K562 (cell line): ENCODE data around the gene ARAF. TPM values are rescaled to one million over a fixed set of nuclear protein-coding genes. Genes with fewer than 3 reads are reported as not detected.

Experiments used
- ARID3A ChIP-seq: IDR thresholded peaks from 2 replicates; pipeline ENCODE4 v1.6.1; 2012; ENCODE audit warnings: low read depth, low read length, improper control_type of control experiment, borderline replicate concordance
- HINFP ChIP-seq: fragments of 450-650 bp; conservative IDR thresholded peaks from 2 replicates; pipeline ENCODE4 v1.6.1; 2016; ENCODE audit warnings: missing genetic modification characterization, low read depth, mild to moderate bottlenecking, control low read depth, missing compliant biosample characterization
- L3MBTL2 ChIP-seq: fragments of 450-650 bp; IDR thresholded peaks from 2 replicates; pipeline ENCODE4 v1.6.1; 2016; ENCODE audit warnings: mild to moderate bottlenecking, moderate library complexity
- MYNN ChIP-seq, 2 experiments: sonication (generic); formaldehyde crosslinking in 1 of 2; IDR thresholded peaks; 2 replicates each; pipeline versions ENCODE4 v1.5.0 to v1.6.1; 2016 to 2020; ENCODE audit warnings: antibody characterized with exemption in 1 of 2, missing genetic modification reagents in 1 of 2
- NONO ChIP-seq, 2 experiments: fragments of 200-400 bp in 1 of 2; fragments of 450-650 bp in 1 of 2; formaldehyde crosslinking in 1 of 2; IDR thresholded peaks; 2 replicates each; pipeline ENCODE4 v1.6.1; 2017; ENCODE audit warnings: low read depth in 2 of 2, mild to moderate bottlenecking in 2 of 2, moderate library complexity in 2 of 2, low read length in 1 of 2
- PPARD ChIP-seq: fragments of 250-450 bp; sonication (Bioruptor Pico); IDR thresholded peaks from 2 replicates; pipeline ENCODE4 v1.8.0; 2022; ENCODE audit warnings: inconsistent platforms, mild to moderate bottlenecking, moderate library complexity
- RB1 ChIP-seq: fragments of 450-650 bp; IDR thresholded peaks from 2 replicates; pipeline ENCODE4 v1.6.1; 2017; ENCODE audit warnings: low read depth, mild to moderate bottlenecking
- ZMIZ1 ChIP-seq, 2 experiments: fragments of 150-350 bp in 1 of 2; IDR thresholded peaks; 2 replicates each; pipeline ENCODE4 v1.6.1; 2012 to 2016; ENCODE audit warnings: low read depth in 2 of 2, low read length in 2 of 2, mild to moderate bottlenecking in 1 of 2, moderate library complexity in 1 of 2
- ZNF121 ChIP-seq: sonication (generic); formaldehyde crosslinking; conservative IDR thresholded peaks from 2 replicates; pipeline ENCODE4 v1.8.0; 2022; ENCODE audit warnings: missing genetic modification reagents
- ZNF175 ChIP-seq: fragments of 200-800 bp; sonication (Bioruptor generic); IDR thresholded peaks from 2 replicates; pipeline ENCODE4 v1.6.1; 2016; ENCODE audit warnings: low read depth, mild to moderate bottlenecking, missing genetic modification characterization, missing compliant biosample characterization
- ZNF217 ChIP-seq: sonication (generic); formaldehyde crosslinking; IDR thresholded peaks from 2 replicates; pipeline ENCODE4 v1.8.0; 2022; ENCODE audit warnings: mild to moderate bottlenecking, missing genetic modification reagents
- ZNF431 ChIP-seq: sonication (generic); formaldehyde crosslinking; IDR thresholded peaks from 2 replicates; pipeline ENCODE4 v1.8.0; 2022; ENCODE audit warnings: mild to moderate bottlenecking, missing genetic modification reagents
- ZNF445 ChIP-seq: fragments of 250-450 bp; sonication (Bioruptor Pico); IDR thresholded peaks from 2 replicates; pipeline ENCODE4 v1.4.0; 2020; ENCODE audit warnings: low read depth, mild to moderate bottlenecking, moderate library complexity
- polyA plus RNA-seq, 8 experiments: library from polyadenylated mRNA; depleted of rRNA in 4 of 8; stranded (reverse) in 5 of 8; unstranded in 3 of 8; fragments of >200 nt; fragmentation: Nextera tagmentation in 2 of 8; fragmentation: Illumina TruSeq in 1 of 8; extraction: Ambion mirVana in 2 of 8; extraction: Trizol in 1 of 8; gene quantifications; 2 replicates each; pipeline versions ENCODE4 v1.2.1 to v1.2.3, GENCODE V29; 2011 to 2014; ENCODE audit warnings: inconsistent platforms in 1 of 8, missing spikeins in 1 of 8
- total RNA-seq, 7 experiments: library from RNA; depleted of rRNA in 6 of 7; stranded (reverse); fragments of >200 nt in 6 of 7; fragmentation: Illumina TruSeq in 2 of 7; extraction: Trizol in 2 of 7; gene quantifications; 2 replicates each; pipeline versions ENCODE4 v1.2.1 to v1.2.3, GENCODE V29; 2011 to 2021; ENCODE audit warnings: low replicate concordance in 1 of 7
- TF ChIP-seq, protein P1 (sequence below): conservative IDR thresholded peaks from 2 replicates; pipeline ENCODE4 v1.6.1; 2011; ENCODE audit warnings: low read depth, mild to moderate bottlenecking, low read length; ENCODE audit not compliant: control insufficient read depth
- TF ChIP-seq, protein P2 (sequence below), 2 experiments: IDR thresholded peaks; 2 replicates each; pipeline ENCODE4 v1.6.1; 2012; ENCODE audit warnings: improper control_type of control experiment in 2 of 2, low read depth in 2 of 2, low read length in 2 of 2, borderline replicate concordance in 1 of 2

The ARAF gene
- total and polyA plus RNA-seq, 9 of the 15 experiments (the other 6 are each of a cell fraction or from before 2014, with no cell fraction given): 5.5 to 70.0 (median 29.4) TPM

GRCh38 chrX:47560934-47561658 lies at the start of gene ARAF (continued):
- TF ChIP-seq, protein P1, sequence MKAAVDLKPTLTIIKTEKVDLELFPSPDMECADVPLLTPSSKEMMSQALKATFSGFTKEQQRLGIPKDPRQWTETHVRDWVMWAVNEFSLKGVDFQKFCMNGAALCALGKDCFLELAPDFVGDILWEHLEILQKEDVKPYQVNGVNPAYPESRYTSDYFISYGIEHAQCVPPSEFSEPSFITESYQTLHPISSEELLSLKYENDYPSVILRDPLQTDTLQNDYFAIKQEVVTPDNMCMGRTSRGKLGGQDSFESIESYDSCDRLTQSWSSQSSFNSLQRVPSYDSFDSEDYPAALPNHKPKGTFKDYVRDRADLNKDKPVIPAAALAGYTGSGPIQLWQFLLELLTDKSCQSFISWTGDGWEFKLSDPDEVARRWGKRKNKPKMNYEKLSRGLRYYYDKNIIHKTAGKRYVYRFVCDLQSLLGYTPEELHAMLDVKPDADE: no peak
- no peak for TF ChIP-seq ZNF121 (CRISPR knock-in tag)
- no peak for TF ChIP-seq ZMIZ1 (IDR thresholded peaks at IDR 0.05; ENCODE audit: low read depth in 2 of 2, low read length in 2 of 2)
- no peak for TF ChIP-seq ZNF175 (CRISPR knock-in tag)
- TF ChIP-seq MYNN (IDR thresholded peaks at IDR 0.05): 0 out of 2 replicates have a peak, but pooled peaks have one; percentile 43
- no peak for TF ChIP-seq MYNN (CRISPR knock-in tag; IDR thresholded peaks at IDR 0.05)
- TF ChIP-seq ZNF431 (CRISPR knock-in tag): no peak
- TF ChIP-seq PPARD: no peak
- TF ChIP-seq NONO (IDR thresholded peaks at IDR 0.05; ENCODE audit: low read depth in 2 of 2, low read length in 1 of 2): peak in 1 of 2 experiments; percentile 98; a peak in 3 of 4 replicates
- no peak for TF ChIP-seq ARID3A
- no peak for TF ChIP-seq ZNF445 (CRISPR knock-in tag)
- no peak for TF ChIP-seq HINFP (tag)
- TF ChIP-seq L3MBTL2: no peak
- peak; percentile 88 for TF ChIP-seq RB1
- TF ChIP-seq, protein P2, sequence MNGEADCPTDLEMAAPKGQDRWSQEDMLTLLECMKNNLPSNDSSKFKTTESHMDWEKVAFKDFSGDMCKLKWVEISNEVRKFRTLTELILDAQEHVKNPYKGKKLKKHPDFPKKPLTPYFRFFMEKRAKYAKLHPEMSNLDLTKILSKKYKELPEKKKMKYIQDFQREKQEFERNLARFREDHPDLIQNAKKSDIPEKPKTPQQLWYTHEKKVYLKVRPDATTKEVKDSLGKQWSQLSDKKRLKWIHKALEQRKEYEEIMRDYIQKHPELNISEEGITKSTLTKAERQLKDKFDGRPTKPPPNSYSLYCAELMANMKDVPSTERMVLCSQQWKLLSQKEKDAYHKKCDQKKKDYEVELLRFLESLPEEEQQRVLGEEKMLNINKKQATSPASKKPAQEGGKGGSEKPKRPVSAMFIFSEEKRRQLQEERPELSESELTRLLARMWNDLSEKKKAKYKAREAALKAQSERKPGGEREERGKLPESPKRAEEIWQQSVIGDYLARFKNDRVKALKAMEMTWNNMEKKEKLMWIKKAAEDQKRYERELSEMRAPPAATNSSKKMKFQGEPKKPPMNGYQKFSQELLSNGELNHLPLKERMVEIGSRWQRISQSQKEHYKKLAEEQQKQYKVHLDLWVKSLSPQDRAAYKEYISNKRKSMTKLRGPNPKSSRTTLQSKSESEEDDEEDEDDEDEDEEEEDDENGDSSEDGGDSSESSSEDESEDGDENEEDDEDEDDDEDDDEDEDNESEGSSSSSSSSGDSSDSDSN (IDR thresholded peaks at IDR 0.05; ENCODE audit: borderline replicate concordance in 1 of 2, low read depth in 2 of 2, low read length in 2 of 2): 0 out of 4 replicates have a peak, but pooled peaks of 1 of the 2 experiments have one; percentile 16
- no peak for TF ChIP-seq ZNF217
